ENCODE measurements around the gene CNBD2. TPM values are rescaled to one million over a fixed set of nuclear protein-coding genes. Genes with fewer than 3 reads are reported as not detected.

Gene CNBD2
- total and polyA plus RNA-seq, 10 of the 15 experiments (the other 5 are each of a cell fraction or from before 2014, with no cell fraction given) = 0.86 to 7.4 (median 4.6) TPM

- Histone ChIP-seq H3K4me3 (no peak overlapping the region), H3K4me1 (ENCODE audit: control insufficient read depth, insufficient read depth, low read length) (no peaks in the 10 kb centered on the region), H3K27ac (ENCODE audit: control insufficient read depth, insufficient read depth) (no peak overlapping the region), H3K9me3 (replicated peaks; ENCODE audit: control insufficient read depth, insufficient read depth, low read length) (no peaks in the 10 kb centered on the region; the same call in 2 of the 3 replicates), H4K20me1 (ENCODE audit: control insufficient read depth, insufficient read depth) (no peaks in the 10 kb centered on the region), H3K27me3 (replicated peaks in 1 of 2; ENCODE audit: control insufficient read depth in 2 of 2, insufficient read depth in 2 of 2, low read length in 1 of 2) (no peaks in the 10 kb centered on the region), H3K36me3 (ENCODE audit: control insufficient read depth in 2 of 2, insufficient read depth in 2 of 2, low read length in 1 of 2) (no peaks in the 10 kb centered on the region), H3K9ac (ENCODE audit: control insufficient read depth, insufficient read depth, low read length) (no peak overlapping the region), H2AFZ (ENCODE audit: control insufficient read depth, low read depth, low read length) (no peak overlapping the region), H3K79me2 (ENCODE audit: control insufficient read depth, insufficient read depth, low read length) (no peaks in the 10 kb centered on the region), H3K4me2 (ENCODE audit: control insufficient read depth, insufficient read depth) (no peak overlapping the region)
- SMC1A ChIA-PET (ENCODE audit: uncharacterized antibody, unreplicated experiment) = interaction anchor here (0.9 to 1.3 kb wide), 3 partner anchors 11 to 130 kb away, joined by 3 read pairs; no protein-coding TSS in a partner anchor
- in situ Hi-C loops (cut with MboI) = no loop called here
- intact Hi-C loops (cut with micrococcal nuclease; ENCODE audit: unreplicated experiment) = no loop called here
- no peak for ATAC-seq
- POLR2A ChIA-PET = no interaction called here
- CTCF ChIA-PET = interaction anchor here (0.8 to 3.9 kb wide), 5 partner anchors 14 to 194 kb away, joined by 3 to 26 read pairs (median 4); no protein-coding TSS in a partner anchor
- FAIRE-seq = no peak
- RAD21 ChIA-PET (ENCODE audit: unreplicated experiment) = no interaction called here
- BruUV-seq (replicated peaks) = no TSS peak
- DNase-seq (ENCODE audit: low read depth, low spot score) = no peak
- TF ChIP-seq USF2 (IDR thresholded peaks at IDR 0.05; ENCODE audit: borderline replicate concordance, low read depth, low read length) = no peak
- no peak for TF ChIP-seq ZNF24 (IDR thresholded peaks at IDR 0.05)
- TF ChIP-seq RAD51 (IDR thresholded peaks at IDR 0.05) = no peak
- no peak for TF ChIP-seq ATF3 (IDR thresholded peaks at IDR 0.05; ENCODE audit: borderline replicate concordance, extremely low read depth, low read depth, low read length)
- 45% methylated on average over 4 of the region's 4 CpGs for WGBS (ENCODE audit: insufficient coverage, insufficient replicate concordance, low lambda C conversion rate, missing lambda C conversion rate)
Observed at GRCh38 chr20:36008461-36009035, 40.2 kb downstream of the CNBD2 start.

DNA sequence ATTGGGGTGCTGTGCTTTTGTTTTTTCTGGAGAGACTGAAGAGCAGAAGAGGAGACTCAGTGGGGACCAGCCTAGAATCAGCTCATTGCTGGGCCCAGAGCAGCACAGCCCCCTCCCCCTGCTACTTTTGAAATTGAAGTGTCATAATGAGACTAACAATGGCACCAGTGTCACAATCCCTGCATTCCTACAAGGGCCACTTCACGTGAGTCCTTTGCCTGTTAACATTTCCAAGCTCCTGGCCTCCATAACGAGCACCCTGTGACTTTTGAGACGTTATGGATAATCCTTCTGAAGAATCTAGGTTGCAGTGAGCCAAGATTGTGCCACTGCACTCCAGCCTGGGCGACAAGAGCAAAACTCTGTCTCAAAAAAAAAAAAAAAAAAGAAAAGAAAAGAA, 41.7 kb downstream of the CNBD2 start:
- ATAC-seq = no peak
- no peak for TF ChIP-seq ESRRA (IDR thresholded peaks at IDR 0.05; ENCODE audit: low read length)
- TF ChIP-seq MTA2 (IDR thresholded peaks at IDR 0.05; ENCODE audit: low read depth) = no peak
- TF ChIP-seq ZNF274 (IDR thresholded peaks at IDR 0.05; ENCODE audit: insufficient read depth, insufficient read length) = no peak
- TF ChIP-seq SMAD5 (IDR thresholded peaks at IDR 0.05; ENCODE audit: low read depth) = no peak
- no peak for TF ChIP-seq PAX5 (IDR thresholded peaks at IDR 0.05; ENCODE audit: borderline replicate concordance, low read depth, low read length)
- no peak for TF ChIP-seq SUPT20H (IDR thresholded peaks at IDR 0.05; ENCODE audit: borderline replicate concordance, control insufficient read depth, low read depth, low read length)
- no peak for TF ChIP-seq ATF7 (IDR thresholded peaks at IDR 0.05; ENCODE audit: low read depth)
- no peak for TF ChIP-seq ZNF217 (IDR thresholded peaks at IDR 0.05)
- no peak for TF ChIP-seq FOXK2 (IDR thresholded peaks at IDR 0.05)
- TF ChIP-seq CREM (IDR thresholded peaks at IDR 0.05; ENCODE audit: low read depth) = no peak
- no peak for TF ChIP-seq ETV6 (conservative IDR thresholded peaks at IDR 0.05 in 1 of 2, IDR thresholded peaks at IDR 0.05 in 1 of 2; ENCODE audit: borderline replicate concordance in 1 of 2, low read depth in 1 of 2)
- no peak for TF ChIP-seq PML (IDR thresholded peaks at IDR 0.05; ENCODE audit: low read length)
- no peak for TF ChIP-seq HDAC2 (IDR thresholded peaks at IDR 0.05)

More for the DNA sequence above, 41.7 kb downstream of the CNBD2 start:
- ChIA-PET RAD21 (ENCODE audit: unreplicated experiment) (interaction anchor here (1.6 kb wide), 1 partner anchor 17 kb away, joined by 4 read pairs; no protein-coding TSS in a partner anchor), POLR2A (interaction anchor here (0.6 to 0.7 kb wide), 2 partner anchors 23 to 60 kb away, joined by 3 read pairs; no protein-coding TSS in a partner anchor), CTCF (interaction anchor here (0.9 to 3.9 kb wide), 2 partner anchors 18 to 128 kb away, joined by 3 to 26 read pairs; no protein-coding TSS in a partner anchor), SMC1A (ENCODE audit: uncharacterized antibody, unreplicated experiment) (interaction anchor here (1.1 to 1.5 kb wide), 2 partner anchors 16 to 18 kb away, joined by 3 read pairs; no protein-coding TSS in a partner anchor)
- intact Hi-C loops (cut with micrococcal nuclease; ENCODE audit: unreplicated experiment) = no loop called here
- H3K27ac ChIP-seq (ENCODE audit: control insufficient read depth, insufficient read depth) = no peak overlapping the region
- H2AFZ ChIP-seq (ENCODE audit: control insufficient read depth, low read depth, low read length) = no peak overlapping the region
- no peaks in the 10 kb centered on the region for H3K4me1 ChIP-seq (ENCODE audit: control insufficient read depth, insufficient read depth, low read length)
- in situ Hi-C loops (cut with MboI) = no loop called here
- no peaks in the 10 kb centered on the region for H4K20me1 ChIP-seq (ENCODE audit: control insufficient read depth, insufficient read depth)
- WGBS (ENCODE audit: insufficient coverage, insufficient replicate concordance, low lambda C conversion rate, missing lambda C conversion rate) = 0% methylated on average over 3 of the region's 4 CpGs
- no peak overlapping the region for H3K9ac ChIP-seq (ENCODE audit: control insufficient read depth, insufficient read depth, low read length)
- H3K79me2 ChIP-seq (ENCODE audit: control insufficient read depth, insufficient read depth, low read length) = no peaks in the 10 kb centered on the region
- DNase-seq (ENCODE audit: low read depth, low spot score) = no peak
- H3K4me3 ChIP-seq = no peak overlapping the region
- no peaks in the 10 kb centered on the region for H3K36me3 ChIP-seq (ENCODE audit: control insufficient read depth in 2 of 2, insufficient read depth in 2 of 2, low read length in 1 of 2)
- H3K9me3 ChIP-seq (replicated peaks; ENCODE audit: control insufficient read depth, insufficient read depth, low read length) = no peaks in the 10 kb centered on the region
- BruUV-seq (replicated peaks) = no TSS peak
- FAIRE-seq = no peak
- H3K4me2 ChIP-seq (ENCODE audit: control insufficient read depth, insufficient read depth) = no peak overlapping the region
- H3K27me3 ChIP-seq (replicated peaks in 1 of 2; ENCODE audit: control insufficient read depth in 2 of 2, insufficient read depth in 2 of 2, low read length in 1 of 2) = no peaks in the 10 kb centered on the region

Data from GM12878 (cell line).